ENCODE measurements around the gene ST13.

The ST13 gene

GRCh38 chr22:40857309-40857855 is 943 bp upstream of the ST13 start (continued):
- no peak for TF ChIP-seq ZNF521 (tag by site-specific recombination; IDR thresholded peaks at IDR 0.05)
- TF ChIP-seq ZNF561 (tag by site-specific recombination; IDR thresholded peaks at IDR 0.05; ENCODE audit: borderline replicate concordance) = no peak
- no peak for TF ChIP-seq ZNF354C (tag by site-specific recombination; IDR thresholded peaks at IDR 0.05; ENCODE audit: borderline replicate concordance, low read depth)
- TF ChIP-seq ZBTB20 (tag by site-specific recombination; IDR thresholded peaks at IDR 0.05) = 0 out of 2 replicates have a peak, but pooled peaks have one; percentile 6

GRCh38 chr22:40855979-40856512 is 393 bp downstream of the ST13 start:
- CTCF ChIA-PET = interaction anchor here (0.5 to 1.7 kb wide), 7 partner anchors 11 to 198 kb away, joined by 3 to 6 read pairs (median 4); partner anchors contain the start of gene SLC25A17
- Histone ChIP-seq H3K4me3 (ENCODE audit: low read depth, low read length) (peak overlapping the region; percentile 53), H3K9me3 (ENCODE audit: control insufficient read depth, insufficient read depth, low read depth, low read length) (no peaks in the 10 kb centered on the region), H3K36me3 (ENCODE audit: control insufficient read depth in 2 of 2, insufficient read depth in 1 of 2, low read length in 2 of 2) (peaks cover 13 to 27% of the 10 kb centered on the region in 2 experiments; a peak in 2 of 3 replicates), H3K27ac (ENCODE audit: extremely low read depth, low read depth, low read length) (peak overlapping the region; percentile 98), H3K4me1 (ENCODE audit: control insufficient read depth, insufficient read depth, low read length) (peaks cover 22% of the 10 kb centered on the region)
- POLR2A ChIA-PET = interaction anchor here (0.6 to 2.3 kb wide), 18 partner anchors 11 to 590 kb away, joined by 3 to 14 read pairs (median 4); partner anchors contain the start of genes MCHR1, MRTFA, RBX1 and SLC25A17
- TF ChIP-seq GLIS2 (tag by site-specific recombination; IDR thresholded peaks at IDR 0.05) (peak; percentile 99), ZNF580 (tag by site-specific recombination; IDR thresholded peaks at IDR 0.05) (0 out of 2 replicates have a peak, but pooled peaks have one; percentile 8), ZBTB7A (tag by site-specific recombination; IDR thresholded peaks at IDR 0.05; ENCODE audit: low read depth) (peak; percentile 84), KLF9 (tag by site-specific recombination; IDR thresholded peaks at IDR 0.05; ENCODE audit: low read depth) (peak; percentile 78), ZNF792 (tag by site-specific recombination; IDR thresholded peaks at IDR 0.05) (no peak), SP2 (tag by site-specific recombination; IDR thresholded peaks at IDR 0.05) (peak; percentile 24), PRDM2 (tag by site-specific recombination; IDR thresholded peaks at IDR 0.05; ENCODE audit: borderline replicate concordance) (peak; percentile 44; the same call in 1 of the 2 replicates), ZFHX2 (tag by site-specific recombination; conservative IDR thresholded peaks at IDR 0.05) (peak; percentile 91), OVOL3 (tag by site-specific recombination; IDR thresholded peaks at IDR 0.05) (0 out of 2 replicates have a peak, but pooled peaks have one; percentile 12), KLF17 (tag by site-specific recombination; IDR thresholded peaks at IDR 0.05) (peak; percentile 11; the same call in 1 of the 2 replicates), EGR2 (tag by site-specific recombination; IDR thresholded peaks at IDR 0.05; ENCODE audit: low read depth) (peak; percentile 87; the same call in 1 of the 2 replicates), ZNF560 (tag by site-specific recombination; IDR thresholded peaks at IDR 0.05; ENCODE audit: borderline replicate concordance) (no peak), SCRT2 (tag by site-specific recombination; IDR thresholded peaks at IDR 0.05) (no peak), ZBTB10 (tag by site-specific recombination; IDR thresholded peaks at IDR 0.05) (peak; percentile 85), ZIC2 (tag by site-specific recombination; IDR thresholded peaks at IDR 0.05) (peak; percentile 67), GLI4 (tag by site-specific recombination; IDR thresholded peaks at IDR 0.05) (peak; percentile 67; the same call in 1 of the 2 replicates), KLF16 (tag by site-specific recombination; IDR thresholded peaks at IDR 0.05) (peak; percentile 86), HIC1 (tag by site-specific recombination; IDR thresholded peaks at IDR 0.05) (peak; percentile 71), ZNF157 (tag by site-specific recombination; IDR thresholded peaks at IDR 0.05) (0 out of 2 replicates have a peak, but pooled peaks have one; percentile 10)

Measured in HEK293 (cell line).